Measurements from ENCODE around the gene HDDC3.

DNA sequence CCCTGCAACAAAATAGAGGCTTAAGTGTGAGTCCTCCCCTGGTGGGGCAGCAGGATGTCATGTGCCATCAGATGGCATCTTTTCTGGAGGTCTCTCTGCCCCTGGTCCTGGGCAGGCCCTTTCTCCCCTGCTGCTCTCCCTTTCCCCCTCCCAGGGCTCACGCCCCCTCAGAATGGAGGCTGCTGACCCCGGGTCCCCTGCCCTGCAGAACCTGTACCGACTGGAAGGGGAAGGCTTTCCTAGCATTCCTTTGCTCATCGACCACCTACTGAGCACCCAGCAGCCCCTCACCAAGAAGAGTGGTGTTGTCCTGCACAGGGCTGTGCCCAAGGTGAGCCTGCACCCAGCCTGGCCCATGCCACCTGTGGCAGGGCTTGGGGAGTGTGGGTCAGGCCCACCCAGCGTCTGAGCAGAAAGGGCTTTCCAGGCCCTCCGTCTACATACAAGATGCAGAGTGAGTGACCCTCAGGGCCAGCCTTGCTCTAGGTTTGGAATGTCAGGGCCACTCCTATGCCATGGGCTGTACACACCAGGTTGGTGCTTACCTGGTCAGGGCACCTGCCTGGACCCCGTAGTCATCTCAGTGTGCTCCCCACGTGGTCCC lies 40.9 kb downstream of the HDDC3 start:
- TF ChIP-seq, protein P1, sequence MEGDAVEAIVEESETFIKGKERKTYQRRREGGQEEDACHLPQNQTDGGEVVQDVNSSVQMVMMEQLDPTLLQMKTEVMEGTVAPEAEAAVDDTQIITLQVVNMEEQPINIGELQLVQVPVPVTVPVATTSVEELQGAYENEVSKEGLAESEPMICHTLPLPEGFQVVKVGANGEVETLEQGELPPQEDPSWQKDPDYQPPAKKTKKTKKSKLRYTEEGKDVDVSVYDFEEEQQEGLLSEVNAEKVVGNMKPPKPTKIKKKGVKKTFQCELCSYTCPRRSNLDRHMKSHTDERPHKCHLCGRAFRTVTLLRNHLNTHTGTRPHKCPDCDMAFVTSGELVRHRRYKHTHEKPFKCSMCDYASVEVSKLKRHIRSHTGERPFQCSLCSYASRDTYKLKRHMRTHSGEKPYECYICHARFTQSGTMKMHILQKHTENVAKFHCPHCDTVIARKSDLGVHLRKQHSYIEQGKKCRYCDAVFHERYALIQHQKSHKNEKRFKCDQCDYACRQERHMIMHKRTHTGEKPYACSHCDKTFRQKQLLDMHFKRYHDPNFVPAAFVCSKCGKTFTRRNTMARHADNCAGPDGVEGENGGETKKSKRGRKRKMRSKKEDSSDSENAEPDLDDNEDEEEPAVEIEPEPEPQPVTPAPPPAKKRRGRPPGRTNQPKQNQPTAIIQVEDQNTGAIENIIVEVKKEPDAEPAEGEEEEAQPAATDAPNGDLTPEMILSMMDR (conservative IDR thresholded peaks at IDR 0.05) = no peak
- no peak for TF ChIP-seq ZFX (IDR thresholded peaks at IDR 0.05)
